ENCODE measurements around the gene KHDC4. TPM values are rescaled to one million over a fixed set of nuclear protein-coding genes. Genes with fewer than 3 reads are reported as not detected.

Gene KHDC4
- total RNA-seq, 1 experiment from 2014 or later, result 57.7 TPM

DNA sequence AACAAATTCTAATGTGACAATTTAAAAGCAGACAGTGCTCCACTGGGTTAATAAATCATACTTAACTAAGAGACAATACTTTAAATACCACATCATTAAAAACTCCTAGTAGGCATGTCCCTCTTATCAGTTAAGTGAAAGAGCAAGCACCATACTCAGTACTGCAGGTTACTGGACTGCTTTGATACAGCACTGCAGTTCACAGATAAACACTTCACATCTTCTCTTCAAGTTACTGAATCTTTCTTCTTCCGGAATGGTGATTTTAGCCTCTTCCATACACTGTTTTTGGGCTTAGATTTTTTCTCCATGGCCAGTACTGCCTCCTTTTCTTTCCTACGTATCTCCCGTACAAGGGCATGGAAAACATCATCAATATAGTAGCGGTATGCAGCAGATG is 34.1 kb downstream of the KHDC4 start:
- no peak overlapping the region for H3K18ac ChIP-seq (ENCODE audit: insufficient read length, low read depth, low read length)
- H3K56ac ChIP-seq (ENCODE audit: insufficient read length, low read depth, low read length), result no peak overlapping the region
- TF ChIP-seq, protein P1, sequence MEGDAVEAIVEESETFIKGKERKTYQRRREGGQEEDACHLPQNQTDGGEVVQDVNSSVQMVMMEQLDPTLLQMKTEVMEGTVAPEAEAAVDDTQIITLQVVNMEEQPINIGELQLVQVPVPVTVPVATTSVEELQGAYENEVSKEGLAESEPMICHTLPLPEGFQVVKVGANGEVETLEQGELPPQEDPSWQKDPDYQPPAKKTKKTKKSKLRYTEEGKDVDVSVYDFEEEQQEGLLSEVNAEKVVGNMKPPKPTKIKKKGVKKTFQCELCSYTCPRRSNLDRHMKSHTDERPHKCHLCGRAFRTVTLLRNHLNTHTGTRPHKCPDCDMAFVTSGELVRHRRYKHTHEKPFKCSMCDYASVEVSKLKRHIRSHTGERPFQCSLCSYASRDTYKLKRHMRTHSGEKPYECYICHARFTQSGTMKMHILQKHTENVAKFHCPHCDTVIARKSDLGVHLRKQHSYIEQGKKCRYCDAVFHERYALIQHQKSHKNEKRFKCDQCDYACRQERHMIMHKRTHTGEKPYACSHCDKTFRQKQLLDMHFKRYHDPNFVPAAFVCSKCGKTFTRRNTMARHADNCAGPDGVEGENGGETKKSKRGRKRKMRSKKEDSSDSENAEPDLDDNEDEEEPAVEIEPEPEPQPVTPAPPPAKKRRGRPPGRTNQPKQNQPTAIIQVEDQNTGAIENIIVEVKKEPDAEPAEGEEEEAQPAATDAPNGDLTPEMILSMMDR (conservative IDR thresholded peaks at IDR 0.05), result no peak
- no peak overlapping the region for H2BK5ac ChIP-seq (ENCODE audit: insufficient read length, low read length)
- no peak overlapping the region for H3K4me3 Mint-ChIP-seq
- H3K4ac ChIP-seq (ENCODE audit: low read depth, low read length), result no peak overlapping the region
- H3K36me3 Mint-ChIP-seq (ENCODE audit: insufficient read depth in 1 of 3, low read depth in 3 of 3), result peaks cover 29 to 64% (median 63%) of the 10 kb centered on the region in 3 experiments; a peak in 6 of 7 replicates
- H3K14ac ChIP-seq (ENCODE audit: insufficient read depth, low read length), result no peak overlapping the region
- H2AFZ ChIP-seq (ENCODE audit: low read length), result no peak overlapping the region
- no peaks in the 10 kb centered on the region for H3K23me2 ChIP-seq (ENCODE audit: insufficient read length, low read depth, low read length, poor library complexity, severe bottlenecking)
- H4K8ac ChIP-seq (replicated peaks; ENCODE audit: insufficient read length, low read depth, low read length), result no peak overlapping the region
- H3K4me1 Mint-ChIP-seq, result no peaks in the 10 kb centered on the region
- no peak overlapping the region for H2BK15ac ChIP-seq (ENCODE audit: low read depth, low read length)
- H2AK5ac ChIP-seq (ENCODE audit: insufficient read length, low read length), result no peak overlapping the region
- H3K9me3 Mint-ChIP-seq, result no peaks in the 10 kb centered on the region
- no peak overlapping the region for H4K91ac ChIP-seq (ENCODE audit: insufficient read length, low read depth, low read length)
- H2BK20ac ChIP-seq (ENCODE audit: low read depth, low read length, poor library complexity, severe bottlenecking), result no peak overlapping the region
- no peak overlapping the region for H3T11ph ChIP-seq (ENCODE audit: low read length)
- no peak overlapping the region for H2BK12ac ChIP-seq (ENCODE audit: insufficient read length, low read depth, low read length)
- H4K5ac ChIP-seq (ENCODE audit: insufficient read length, low read depth, low read length), result no peak overlapping the region
- no peak overlapping the region for H3K4me2 ChIP-seq (ENCODE audit: insufficient read depth, insufficient read length, low read length)
- no peaks in the 10 kb centered on the region for H3K27me3 ChIP-seq (ENCODE audit: insufficient read depth, low read length)
- no peak overlapping the region for H3K9ac ChIP-seq (ENCODE audit: extremely low read depth, insufficient read length, low read length)
- no peaks in the 10 kb centered on the region for H3K27me3 Mint-ChIP-seq (ENCODE audit: low read depth)
- no peaks in the 10 kb centered on the region for H3K9me3 ChIP-seq (ENCODE audit: control insufficient read depth, low read depth, low read length)
- no peaks in the 10 kb centered on the region for H3K79me1 ChIP-seq (ENCODE audit: insufficient read depth, low read depth, low read length, poor library complexity, severe bottlenecking)
- no peaks in the 10 kb centered on the region for H3K4me1 ChIP-seq (ENCODE audit: insufficient read depth, low read length)
- no peak overlapping the region for H2BK120ac ChIP-seq (ENCODE audit: low read depth, low read length, poor library complexity, severe bottlenecking)
- H4K20me1 ChIP-seq (ENCODE audit: control insufficient read depth, insufficient read depth, insufficient read length), result no peaks in the 10 kb centered on the region
- H3K27ac Mint-ChIP-seq, result no peak overlapping the region; a peak in 1 of 7 replicates
- no peak overlapping the region for H3K23ac ChIP-seq (ENCODE audit: insufficient read length, low read depth, low read length)
- DNase-seq, result no peak
- no peak overlapping the region for H3K27ac ChIP-seq (ENCODE audit: insufficient read length, low read depth, low read length)
- no CpG with 5 or more reads among the region's 4 CpGs for WGBS (ENCODE audit: extremely low coverage, insufficient read length, low lambda C conversion rate)
- H3K79me2 ChIP-seq (ENCODE audit: insufficient read depth, low read length), result no peaks in the 10 kb centered on the region

All from H9 (cell line).